GM12878 (cell line): ENCODE results near the gene KRT80. TPM values are rescaled to one million over a fixed set of nuclear protein-coding genes. Genes with fewer than 3 reads are reported as not detected.

Source experiments
- ATAC-seq: fragments of 200-7000 bp; cut with Tn5 transposase; 3 replicates; pipeline ENCODE4 v1.9.1; 2020; ENCODE audit warnings: mild to moderate bottlenecking, moderate library complexity
- BruUV-seq: library from RNA; stranded (reverse); fragments of 400-500 nt; replicated peaks from 2 replicates; lab custom pipeline; 2021; lab: Mats Ljungman, UMichigan
- CTCF ChIA-PET: fragments of 300-600 bp; sonication (Branson Sonifier 250); formaldehyde crosslinking; extraction: SDS; loops from one replicate; lab custom pipeline; 2021; ENCODE audit warnings: inconsistent platforms; lab: Yijun Ruan, JAX
- POLR2A ChIA-PET: fragments of 350-600 bp; formaldehyde crosslinking; extraction: SDS; loops from one replicate; lab custom pipeline; 2021; ENCODE audit warnings: inconsistent platforms; lab: Charles Lee
- RAD21 ChIA-PET: fragments of 300-600 bp; sonication (Branson Sonifier 250); formaldehyde crosslinking; loops from one replicate; lab custom pipeline; 2023; ENCODE audit warnings: antibody characterized with exemption; ENCODE audit not compliant: unreplicated experiment; lab: Charles Lee
- SMC1A ChIA-PET: fragments of 300-600 bp; sonication (Branson Sonifier 250); formaldehyde crosslinking; loops from one replicate; lab custom pipeline; 2023; ENCODE audit not compliant: unreplicated experiment, uncharacterized antibody; lab: Charles Lee
- DNase-seq: peaks from one replicate; pipeline ENCODE4 v3.0.0-alpha.2; 2011; ENCODE audit warnings: low read depth, low spot score
- FAIRE-seq: peaks from 3 replicates; lab custom pipeline; 2011; peaks lifted over from hg19 to GRCh38; lab: Jason Lieb, UNC
- H2AFZ ChIP-seq: 2 replicates; pipeline ENCODE4 v1.6.0; 2011; ENCODE audit warnings: low read depth, low read length, control low read depth; ENCODE audit not compliant: control insufficient read depth
- H3K27ac ChIP-seq: 2 replicates; pipeline ENCODE4 v1.5.1; 2011; ENCODE audit warnings: control low read depth; ENCODE audit not compliant: control insufficient read depth, insufficient read depth
- H3K27me3 ChIP-seq, 2 experiments: replicated peaks in 1 of 2; 2 replicates each; pipeline versions ENCODE4 v1.6.0 to v1.6.1; 2011; ENCODE audit warnings: low read length in 1 of 2; ENCODE audit not compliant: control insufficient read depth in 2 of 2, insufficient read depth in 2 of 2
- H3K36me3 ChIP-seq, 2 experiments: 2 replicates each; pipeline ENCODE4 v1.5.1; 2011; ENCODE audit warnings: low read length in 1 of 2; ENCODE audit not compliant: control insufficient read depth in 2 of 2, insufficient read depth in 2 of 2
- H3K4me1 ChIP-seq: 2 replicates; pipeline ENCODE4 v1.6.1; 2011; ENCODE audit warnings: mild to moderate bottlenecking, low read length, moderate library complexity, mixed read lengths; ENCODE audit not compliant: control insufficient read depth, insufficient read depth
- H3K4me2 ChIP-seq: 2 replicates; pipeline ENCODE4 v1.6.0; 2011; ENCODE audit warnings: control low read depth; ENCODE audit not compliant: control insufficient read depth, insufficient read depth
- H3K4me3 ChIP-seq: fragments of 200-600 bp; sonication (generic); 2 replicates; pipeline ENCODE4 v1.5.1; 2016
- H3K79me2 ChIP-seq: 2 replicates; pipeline ENCODE4 v1.6.0; 2011; ENCODE audit warnings: low read length; ENCODE audit not compliant: control insufficient read depth, insufficient read depth
- H3K9ac ChIP-seq: 2 replicates; pipeline ENCODE4 v1.8.0; 2011; ENCODE audit warnings: low read length, control low read depth, mixed read lengths; ENCODE audit not compliant: control insufficient read depth, insufficient read depth
- H3K9me3 ChIP-seq: replicated peaks from 3 replicates; pipeline ENCODE4 v1.5.1; 2011; ENCODE audit warnings: mild to moderate bottlenecking, low read length; ENCODE audit not compliant: control insufficient read depth, insufficient read depth
- H4K20me1 ChIP-seq: 2 replicates; pipeline ENCODE4 v1.6.0; 2011; ENCODE audit not compliant: control insufficient read depth, insufficient read depth
- CREM ChIP-seq: IDR thresholded peaks from 2 replicates; pipeline ENCODE4 v1.6.1; 2014; ENCODE audit warnings: antibody characterized with exemption, low read depth
- EP300 ChIP-seq, 2 experiments: fragments of 150-350 bp in 1 of 2; IDR thresholded peaks; 2 replicates each; pipeline ENCODE4 v1.6.1; 2011 to 2012; ENCODE audit warnings: low read depth in 2 of 2, low read length in 2 of 2, borderline replicate concordance in 1 of 2, improper control_type of control experiment in 1 of 2, inconsistent platforms in 1 of 2; ENCODE audit not compliant: control insufficient read depth in 1 of 2
- ESRRA ChIP-seq: IDR thresholded peaks from 2 replicates; pipeline ENCODE4 v1.6.1; 2012; ENCODE audit warnings: mild to moderate bottlenecking, low read length, improper control_type of control experiment
- TAF1 ChIP-seq: IDR thresholded peaks from 2 replicates; pipeline ENCODE4 v1.6.1; 2011; ENCODE audit warnings: mild to moderate bottlenecking, low read depth, low read length, borderline replicate concordance
- YBX1 ChIP-seq: fragments of 450-650 bp; IDR thresholded peaks from 2 replicates; pipeline ENCODE4 v1.6.1; 2016; ENCODE audit warnings: antibody characterized with exemption
- WGBS: methylation state at CpG from one replicate; pipeline ENCODE4 v1.1.6; 2016; ENCODE audit warnings: low lambda C conversion rate; ENCODE audit not compliant: insufficient replicate concordance, insufficient coverage; ENCODE audit errors: missing lambda C conversion rate; 5-methylcytosine and 5-hydroxymethylcytosine counted together
- in situ Hi-C: fragments of 300-500 bp; cut with MboI; formaldehyde crosslinking; loops from 9 replicates; pipeline ENCODE4 v1.14.3; 2018; ENCODE audit warnings: mixed read lengths
- intact Hi-C: fragments of 100-400 bp; cut with micrococcal nuclease; formaldehyde crosslinking; loops from one replicate; pipeline ENCODE4 v1.14.2; 2022; ENCODE audit not compliant: unreplicated experiment
- polyA plus RNA-seq, 11 experiments: library from polyadenylated mRNA; depleted of rRNA in 4 of 11; unstranded in 6 of 11; stranded (reverse) in 5 of 11; fragments of >200 nt; fragmentation: Nextera tagmentation in 4 of 11; fragmentation: Illumina TruSeq in 1 of 11; extraction: Ambion mirVana in 4 of 11; extraction: Trizol in 1 of 11; gene quantifications; 1 replicate in 1 of 11; 2 replicates in 10 of 11; pipeline versions ENCODE4 v1.2.1 to v1.2.3, GENCODE V29; 2011 to 2016; ENCODE audit warnings: inconsistent platforms in 2 of 11, missing spikeins in 2 of 11, low read depth in 1 of 11
- total RNA-seq, 4 experiments: library from RNA; depleted of rRNA in 3 of 4; stranded (reverse); fragments of >200 nt in 3 of 4; fragmentation: Illumina TruSeq in 1 of 4; extraction: Trizol in 1 of 4; gene quantifications; 2 replicates each; pipeline versions ENCODE4 v1.2.1 to v1.2.3, GENCODE V29; 2013 to 2021
- TF ChIP-seq, protein P1 (sequence below): IDR thresholded peaks from 2 replicates; pipeline ENCODE4 v1.6.1; 2012; ENCODE audit warnings: low read depth, low read length, improper control_type of control experiment

The KRT80 gene
- total and polyA plus RNA-seq, 10 of the 15 experiments (the other 5 are each of a cell fraction or from before 2014, with no cell fraction given), result 0.01 TPM; not detected in 9

GRCh38 chr12:52126050-52126604 is 65.7 kb downstream of the KRT80 start:
- ChIA-PET CTCF (interaction anchor here (1.0 to 10.3 kb wide), 6 partner anchors 10 to 106 kb away, joined by 3 to 241 read pairs (median 4); no protein-coding TSS in a partner anchor), POLR2A (interaction anchor here (0.8 kb wide), 1 partner anchor 101 kb away, joined by 3 read pairs; no protein-coding TSS in a partner anchor), RAD21 (interaction anchor here (1.1 to 5.8 kb wide), 2 partner anchors 10 to 100 kb away, joined by 3 to 86 read pairs; no protein-coding TSS in a partner anchor), SMC1A (interaction anchor here (11.3 kb wide), 1 partner anchor 99 kb away, joined by 320 read pairs; no protein-coding TSS in a partner anchor)
- Histone ChIP-seq H2AFZ (no peak overlapping the region), H3K36me3 (no peaks in the 10 kb centered on the region), H3K4me3 (no peak overlapping the region), H3K4me1 (peaks cover 22% of the 10 kb centered on the region), H3K9me3 (no peaks in the 10 kb centered on the region), H3K27ac (no peak overlapping the region), H3K79me2 (no peaks in the 10 kb centered on the region), H3K9ac (no peak overlapping the region), H4K20me1 (no peaks in the 10 kb centered on the region), H3K27me3 (peaks cover 0 to 1% of the 10 kb centered on the region in 2 experiments; a peak in 1 of 4 replicates), H3K4me2 (no peak overlapping the region)
- intact Hi-C loops (no loop called here), in situ Hi-C loops (no loop called here)
- DNase-seq (no peak), ATAC-seq (no peak), FAIRE-seq (no peak)
- no TSS peak for BruUV-seq
- TF ChIP-seq CREM (no peak), ESRRA (no peak), EP300 (IDR thresholded peaks at IDR 0.05; ENCODE audit: borderline replicate concordance in 1 of 2, control insufficient read depth in 1 of 2, low read depth in 2 of 2, low read length in 2 of 2) (no peak), YBX1 (no peak), TAF1 (no peak)
- TF ChIP-seq, protein P1, sequence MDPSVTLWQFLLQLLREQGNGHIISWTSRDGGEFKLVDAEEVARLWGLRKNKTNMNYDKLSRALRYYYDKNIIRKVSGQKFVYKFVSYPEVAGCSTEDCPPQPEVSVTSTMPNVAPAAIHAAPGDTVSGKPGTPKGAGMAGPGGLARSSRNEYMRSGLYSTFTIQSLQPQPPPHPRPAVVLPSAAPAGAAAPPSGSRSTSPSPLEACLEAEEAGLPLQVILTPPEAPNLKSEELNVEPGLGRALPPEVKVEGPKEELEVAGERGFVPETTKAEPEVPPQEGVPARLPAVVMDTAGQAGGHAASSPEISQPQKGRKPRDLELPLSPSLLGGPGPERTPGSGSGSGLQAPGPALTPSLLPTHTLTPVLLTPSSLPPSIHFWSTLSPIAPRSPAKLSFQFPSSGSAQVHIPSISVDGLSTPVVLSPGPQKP, result no peak
- 0% methylated on average over 2 of the region's 2 CpGs for WGBS
